ENCODE measurements around the gene TMEM38B. TPM values are rescaled to one million over a fixed set of nuclear protein-coding genes. Genes with fewer than 3 reads are reported as not detected.

Gene TMEM38B
- polyA plus RNA-seq, 1 of the 3 experiments (the other 2 are of a cell fraction), result 6.8 TPM

GRCh38 chr9:105698348-105698870, 4.1 kb downstream of the TMEM38B start:
- H3K4me3 ChIP-seq (ENCODE audit: low read depth in 2 of 2, low read length in 1 of 2), result no peak overlapping the region
- H4K20me1 ChIP-seq (ENCODE audit: insufficient read depth), result no peaks in the 10 kb centered on the region
- TF ChIP-seq RXRA (IDR thresholded peaks at IDR 0.05; ENCODE audit: borderline replicate concordance, low read depth) (no peak), RCOR1 (IDR thresholded peaks at IDR 0.05; ENCODE audit: low read length) (no peak), FOXM1 (IDR thresholded peaks at IDR 0.05; ENCODE audit: low read depth) (no peak), USF2 (IDR thresholded peaks at IDR 0.05; ENCODE audit: borderline replicate concordance, low read depth, low read length) (no peak)
- no peak overlapping the region for H3K27ac ChIP-seq (ENCODE audit: low read depth in 2 of 2, low read length in 1 of 2)
- no peaks in the 10 kb centered on the region for H3F3A ChIP-seq (replicated peaks; ENCODE audit: insufficient read depth)
- no peaks in the 10 kb centered on the region for H3K9me2 ChIP-seq
- ChIA-PET CTCF (no interaction called here), POLR2A (no interaction called here)
- 89% methylated on average over 1 of the region's 1 CpG for WGBS (ENCODE audit: low lambda C conversion rate)
- H3K9ac ChIP-seq, result no peak overlapping the region
- H3K9me3 ChIP-seq, result no peaks in the 10 kb centered on the region
- DNase-seq, result no peak
- H3K79me2 ChIP-seq (ENCODE audit: insufficient read depth), result no peaks in the 10 kb centered on the region
- H3K4me2 ChIP-seq, result no peak overlapping the region
- H2AFZ ChIP-seq (ENCODE audit: low read depth), result no peak overlapping the region
- no peaks in the 10 kb centered on the region for H3K36me3 ChIP-seq (replicated peaks in 1 of 2; ENCODE audit: control insufficient read depth in 1 of 2, insufficient read depth in 2 of 2, low read length in 1 of 2)
- peaks cover 0 to 9% of the 10 kb centered on the region in 2 experiments; a peak in 2 of 4 replicates for H3K4me1 ChIP-seq (ENCODE audit: control insufficient read depth in 1 of 2, insufficient read depth in 2 of 2, low read depth in 1 of 2, low read length in 1 of 2)
- peaks cover 3% of the 10 kb centered on the region; the same call in 1 of the 2 replicates for H3K27me3 ChIP-seq (ENCODE audit: insufficient read depth)

- POLR2A ChIA-PET, result no interaction called here
- CTCF ChIA-PET, result interaction anchor here (1.1 to 3.4 kb wide), 2 partner anchors 8 to 18 kb away, joined by 3 to 11 read pairs; no protein-coding TSS in a partner anchor
Measured at GRCh38 chr9:105700668-105701067, 6.3 kb downstream of the TMEM38B start.

More at GRCh38 chr9:105700668-105701067, 6.3 kb downstream of the TMEM38B start:
- H3K4me1 ChIP-seq (ENCODE audit: control insufficient read depth in 1 of 2, insufficient read depth in 2 of 2, low read depth in 1 of 2, low read length in 1 of 2), result no peaks in the 10 kb centered on the region; a peak in 1 of 4 replicates
- H3K9me2 ChIP-seq, result no peaks in the 10 kb centered on the region
- H3K36me3 ChIP-seq (replicated peaks in 1 of 2; ENCODE audit: control insufficient read depth in 1 of 2, insufficient read depth in 2 of 2, low read length in 1 of 2), result no peaks in the 10 kb centered on the region
- no peak overlapping the region for H3K4me2 ChIP-seq
- no peak overlapping the region for H3K4me3 ChIP-seq (ENCODE audit: low read depth in 2 of 2, low read length in 1 of 2)
- TF ChIP-seq ELF1 (IDR thresholded peaks at IDR 0.05) (no peak), JUND (IDR thresholded peaks at IDR 0.05) (no peak), POLR2AphosphoS5 (IDR thresholded peaks at IDR 0.05; ENCODE audit: low read depth, low read length) (no peak), USF1 (IDR thresholded peaks at IDR 0.05; ENCODE audit: borderline replicate concordance, low read depth) (no peak), SIN3A (IDR thresholded peaks at IDR 0.05; ENCODE audit: borderline replicate concordance, low read depth, low read length) (no peak), RFX5 (IDR thresholded peaks at IDR 0.05; ENCODE audit: low read length) (no peak), GATA2 (CRISPR knock-in tag; IDR thresholded peaks at IDR 0.05) (no peak), RCOR1 (IDR thresholded peaks at IDR 0.05; ENCODE audit: low read length) (no peak), MXI1 (IDR thresholded peaks at IDR 0.05; ENCODE audit: low read depth, low read length) (no peak), IRF3 (IDR thresholded peaks at IDR 0.05; ENCODE audit: low read depth, low read length) (no peak), TCF12 (IDR thresholded peaks at IDR 0.05) (no peak), REST (IDR thresholded peaks at IDR 0.05; ENCODE audit: low read depth, low read length) (no peak), TAF1 (IDR thresholded peaks at IDR 0.05; ENCODE audit: borderline replicate concordance, low read depth, low read length) (no peak), CTCF (IDR thresholded peaks at IDR 0.05) (no peak), YY1 (IDR thresholded peaks at IDR 0.05; ENCODE audit: low read depth) (no peak), TEAD4 (IDR thresholded peaks at IDR 0.05; ENCODE audit: borderline replicate concordance, insufficient read depth) (no peak), EP300 (IDR thresholded peaks at IDR 0.05; ENCODE audit: borderline replicate concordance in 1 of 2, low read depth in 1 of 2, low read length in 1 of 2) (no peak)
- WGBS (ENCODE audit: low lambda C conversion rate), result 89% methylated on average over 1 of the region's 1 CpG
- DNase-seq, result no peak
- H4K20me1 ChIP-seq (ENCODE audit: insufficient read depth), result no peaks in the 10 kb centered on the region
- H2AFZ ChIP-seq (ENCODE audit: low read depth), result no peak overlapping the region
- H3K27me3 ChIP-seq (ENCODE audit: insufficient read depth), result no peaks in the 10 kb centered on the region
- H3F3A ChIP-seq (replicated peaks; ENCODE audit: insufficient read depth), result no peaks in the 10 kb centered on the region
- H3K9ac ChIP-seq, result no peak overlapping the region
- no peaks in the 10 kb centered on the region for H3K79me2 ChIP-seq (ENCODE audit: insufficient read depth)
- no peaks in the 10 kb centered on the region for H3K9me3 ChIP-seq
- no peak overlapping the region for H3K27ac ChIP-seq (ENCODE audit: low read depth in 2 of 2, low read length in 1 of 2)
